ENCODE measurements around the gene LTO1. TPM values are rescaled to one million over a fixed set of nuclear protein-coding genes. Genes with fewer than 3 reads are reported as not detected.

LTO1 gene
- polyA plus RNA-seq, 1 donor (not counting 4 experiments of a cell fraction or from before 2014, with no cell fraction given): 24.3 TPM

DNA sequence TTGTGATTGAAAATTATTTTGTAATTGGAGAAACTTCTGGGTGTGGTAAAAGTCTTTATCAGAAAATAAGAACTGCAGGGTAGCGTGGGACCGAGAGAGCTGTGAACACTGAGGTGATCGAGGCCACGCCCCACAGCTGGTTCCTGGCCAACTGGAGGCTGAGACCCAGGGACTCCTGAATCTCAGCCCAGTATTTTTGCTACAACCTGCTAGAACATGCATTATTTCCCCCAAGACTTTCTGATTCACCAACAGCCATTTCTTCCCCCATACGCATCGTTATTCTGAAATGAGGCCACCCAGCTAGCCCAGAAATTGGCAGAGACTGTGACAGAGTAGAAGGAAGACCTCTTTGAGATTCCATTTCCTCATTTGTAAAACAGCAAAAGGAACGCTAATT is 32.0 kb upstream of the LTO1 start:
- peak overlapping the region; percentile 26 for H3K9ac ChIP-seq (ENCODE audit: control insufficient read depth, extremely low read depth, insufficient read depth, low read length)
- peaks cover 15% of the 10 kb centered on the region for H3K4me1 ChIP-seq (ENCODE audit: control insufficient read depth, extremely low read depth, insufficient read depth, low read length)
- peak overlapping the region in 2 of 3 experiments; percentile 36 to 60 for H3K4me3 ChIP-seq (ENCODE audit: control insufficient read depth in 2 of 3, extremely low read depth in 1 of 3, insufficient read depth in 2 of 3, low read depth in 1 of 3, low read length in 3 of 3)
- FAIRE-seq (peak; percentile 88), DNase-seq (ENCODE audit: low read depth, low spot score) (peak; percentile 57)
- no peaks in the 10 kb centered on the region for H3K9me3 ChIP-seq (ENCODE audit: control insufficient read depth, low read depth, low read length)
- no peaks in the 10 kb centered on the region for H3K79me2 ChIP-seq (ENCODE audit: control insufficient read depth, insufficient read depth, low read length)
- H3K36me3 ChIP-seq (ENCODE audit: control insufficient read depth in 2 of 2, extremely low read depth in 1 of 2, insufficient read depth in 2 of 2, low read length in 2 of 2): no peaks in the 10 kb centered on the region
- H3K27me3 ChIP-seq (ENCODE audit: control insufficient read depth, extremely low read depth, insufficient read depth, low read length): peaks cover 26% of the 10 kb centered on the region
- peak overlapping the region; percentile 15 for H3K27ac ChIP-seq (ENCODE audit: control insufficient read depth, insufficient read depth, low read length)
- no peak for TF ChIP-seq EZH2 (IDR thresholded peaks at IDR 0.05; ENCODE audit: low read length)
- TF ChIP-seq, protein P1, sequence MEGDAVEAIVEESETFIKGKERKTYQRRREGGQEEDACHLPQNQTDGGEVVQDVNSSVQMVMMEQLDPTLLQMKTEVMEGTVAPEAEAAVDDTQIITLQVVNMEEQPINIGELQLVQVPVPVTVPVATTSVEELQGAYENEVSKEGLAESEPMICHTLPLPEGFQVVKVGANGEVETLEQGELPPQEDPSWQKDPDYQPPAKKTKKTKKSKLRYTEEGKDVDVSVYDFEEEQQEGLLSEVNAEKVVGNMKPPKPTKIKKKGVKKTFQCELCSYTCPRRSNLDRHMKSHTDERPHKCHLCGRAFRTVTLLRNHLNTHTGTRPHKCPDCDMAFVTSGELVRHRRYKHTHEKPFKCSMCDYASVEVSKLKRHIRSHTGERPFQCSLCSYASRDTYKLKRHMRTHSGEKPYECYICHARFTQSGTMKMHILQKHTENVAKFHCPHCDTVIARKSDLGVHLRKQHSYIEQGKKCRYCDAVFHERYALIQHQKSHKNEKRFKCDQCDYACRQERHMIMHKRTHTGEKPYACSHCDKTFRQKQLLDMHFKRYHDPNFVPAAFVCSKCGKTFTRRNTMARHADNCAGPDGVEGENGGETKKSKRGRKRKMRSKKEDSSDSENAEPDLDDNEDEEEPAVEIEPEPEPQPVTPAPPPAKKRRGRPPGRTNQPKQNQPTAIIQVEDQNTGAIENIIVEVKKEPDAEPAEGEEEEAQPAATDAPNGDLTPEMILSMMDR (optimal IDR thresholded peaks at IDR 0.05 in 1 of 3, IDR thresholded peaks at IDR 0.05 in 1 of 3, conservative IDR thresholded peaks at IDR 0.05 in 1 of 3; ENCODE audit: extremely low read depth in 1 of 3, insufficient read depth in 2 of 3, low read length in 3 of 3): no peak
- dilution Hi-C loops (cut with MboI; ENCODE audit: extremely low pct_ligation_motif_present, low sequenced_read_pairs): no loop called here
- no peaks in the 10 kb centered on the region for H4K20me1 ChIP-seq (ENCODE audit: control insufficient read depth, extremely low read depth, insufficient read depth, low read length)
- no peaks in the 10 kb centered on the region for H3K9me1 ChIP-seq (ENCODE audit: control insufficient read depth, extremely low read depth, insufficient read depth, low read length)
- peak overlapping the region; percentile 61 for H2AFZ ChIP-seq (ENCODE audit: control insufficient read depth, low read length)
- H3K4me2 ChIP-seq (ENCODE audit: control insufficient read depth, extremely low read depth, insufficient read depth, low read depth, low read length): peak overlapping the region; percentile 90

DNA sequence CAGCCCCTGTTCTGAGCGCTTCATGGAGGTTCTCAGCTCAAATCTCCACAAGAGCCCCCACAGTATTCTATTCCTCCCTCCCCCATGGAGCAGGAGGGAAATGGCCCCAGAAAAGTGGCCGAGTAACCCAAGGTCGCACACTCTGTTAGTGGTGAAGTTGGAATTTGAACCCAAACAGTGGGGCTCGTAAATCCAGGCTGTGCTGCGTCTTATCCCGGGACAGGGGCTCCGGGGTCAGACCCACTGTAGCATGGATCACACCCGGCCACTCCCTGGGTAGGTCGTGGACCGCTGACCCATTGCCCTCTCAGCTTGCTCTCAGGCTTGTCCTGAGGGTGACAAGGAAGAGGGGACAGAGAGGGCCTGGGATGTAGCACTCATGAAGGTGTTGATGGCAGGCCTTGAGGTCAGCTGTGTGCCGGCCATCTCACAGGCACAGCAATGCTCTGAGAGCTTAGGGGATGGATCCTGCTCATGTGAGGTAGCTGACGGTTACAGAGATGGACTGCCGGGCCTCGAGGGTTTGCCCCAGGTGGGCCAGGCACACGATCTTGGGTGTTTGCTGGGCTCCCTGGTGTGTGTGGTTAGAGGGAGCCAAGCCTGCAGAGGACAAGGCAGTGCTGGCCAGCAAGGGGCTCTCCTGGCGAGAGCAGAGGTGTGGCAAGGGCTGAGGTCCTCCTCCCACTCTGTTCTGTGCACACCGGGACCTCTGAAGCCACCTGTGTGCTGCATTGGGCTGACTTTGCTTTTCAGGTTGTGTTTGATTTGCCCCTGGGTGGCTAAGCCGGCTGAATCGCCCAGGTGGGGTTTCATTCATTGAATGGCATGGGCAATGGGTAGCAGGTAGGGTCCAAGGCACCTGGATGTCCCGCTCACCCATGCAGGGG is 31.0 kb upstream of the LTO1 start:
- Histone ChIP-seq H3K79me2 (ENCODE audit: control insufficient read depth, insufficient read depth, low read length) (no peaks in the 10 kb centered on the region), H3K4me3 (ENCODE audit: control insufficient read depth in 2 of 3, extremely low read depth in 1 of 3, insufficient read depth in 2 of 3, low read depth in 1 of 3, low read length in 3 of 3) (no peak overlapping the region), H3K36me3 (ENCODE audit: control insufficient read depth in 2 of 2, extremely low read depth in 1 of 2, insufficient read depth in 2 of 2, low read length in 2 of 2) (no peaks in the 10 kb centered on the region), H3K9me3 (ENCODE audit: control insufficient read depth, low read depth, low read length) (no peaks in the 10 kb centered on the region), H2AFZ (ENCODE audit: control insufficient read depth, low read length) (no peak overlapping the region), H3K4me1 (ENCODE audit: control insufficient read depth, extremely low read depth, insufficient read depth, low read length) (peaks cover 15% of the 10 kb centered on the region), H3K27ac (ENCODE audit: control insufficient read depth, insufficient read depth, low read length) (no peak overlapping the region), H3K9ac (ENCODE audit: control insufficient read depth, extremely low read depth, insufficient read depth, low read length) (no peak overlapping the region), H4K20me1 (ENCODE audit: control insufficient read depth, extremely low read depth, insufficient read depth, low read length) (no peaks in the 10 kb centered on the region), H3K9me1 (ENCODE audit: control insufficient read depth, extremely low read depth, insufficient read depth, low read length) (no peaks in the 10 kb centered on the region), H3K4me2 (ENCODE audit: control insufficient read depth, extremely low read depth, insufficient read depth, low read depth, low read length) (peak overlapping the region; percentile 90), H3K27me3 (ENCODE audit: control insufficient read depth, extremely low read depth, insufficient read depth, low read length) (peaks cover 37% of the 10 kb centered on the region)
- TF ChIP-seq, protein P1 (optimal IDR thresholded peaks at IDR 0.05 in 1 of 3, IDR thresholded peaks at IDR 0.05 in 1 of 3, conservative IDR thresholded peaks at IDR 0.05 in 1 of 3; ENCODE audit: extremely low read depth in 1 of 3, insufficient read depth in 2 of 3, low read length in 3 of 3): no peak
- no peak for TF ChIP-seq EZH2 (IDR thresholded peaks at IDR 0.05; ENCODE audit: low read length)
- FAIRE-seq (no peak), DNase-seq (ENCODE audit: low read depth, low spot score) (no peak)
- dilution Hi-C loops (cut with MboI; ENCODE audit: extremely low pct_ligation_motif_present, low sequenced_read_pairs): no loop called here

All from keratinocyte (primary cell).